HG03439 (cell line): ENCODE data around the gene CDYL2.

Experiments
- ATAC-seq: cut with Tn5 transposase; IDR thresholded peaks from one replicate; pipeline ENCODE4 v1.9.1; 2021; ENCODE audit warnings: mild to moderate bottlenecking, moderate library complexity; ENCODE audit not compliant: unreplicated experiment

The CDYL2 gene

GRCh38 chr16:80710918-80711317 is 93.5 kb downstream of the CDYL2 start:
- ATAC-seq: peak; percentile 77

GRCh38 chr16:80708823-80709222 is 95.6 kb downstream of the CDYL2 start:
- ATAC-seq: no peak

GRCh38 chr16:80707686-80708085 is 96.7 kb downstream of the CDYL2 start:
- ATAC-seq: no peak

DNA sequence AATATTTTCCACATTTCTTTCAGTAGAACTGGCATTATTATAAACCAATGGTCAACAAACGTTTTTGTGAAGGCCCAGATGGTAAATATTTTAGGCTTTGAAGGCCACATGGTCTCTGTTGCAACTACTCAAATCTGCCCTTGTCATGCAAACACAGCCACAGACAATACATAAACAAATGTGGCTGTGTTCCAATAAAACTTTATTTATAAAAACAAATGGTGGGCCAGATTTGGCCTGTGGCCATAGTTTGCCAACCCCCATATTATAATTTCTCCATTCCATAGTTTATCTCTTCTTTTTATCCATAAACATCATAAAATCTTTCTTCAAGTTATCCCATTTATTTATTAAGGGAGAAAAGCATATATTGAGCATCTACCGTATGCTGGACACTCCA is 98.8 kb downstream of the CDYL2 start:
- ATAC-seq: no peak

- no peak for ATAC-seq
These were observed 99.5 kb downstream of the CDYL2 start for GRCh38 chr16:80704751-80705505.

DNA sequence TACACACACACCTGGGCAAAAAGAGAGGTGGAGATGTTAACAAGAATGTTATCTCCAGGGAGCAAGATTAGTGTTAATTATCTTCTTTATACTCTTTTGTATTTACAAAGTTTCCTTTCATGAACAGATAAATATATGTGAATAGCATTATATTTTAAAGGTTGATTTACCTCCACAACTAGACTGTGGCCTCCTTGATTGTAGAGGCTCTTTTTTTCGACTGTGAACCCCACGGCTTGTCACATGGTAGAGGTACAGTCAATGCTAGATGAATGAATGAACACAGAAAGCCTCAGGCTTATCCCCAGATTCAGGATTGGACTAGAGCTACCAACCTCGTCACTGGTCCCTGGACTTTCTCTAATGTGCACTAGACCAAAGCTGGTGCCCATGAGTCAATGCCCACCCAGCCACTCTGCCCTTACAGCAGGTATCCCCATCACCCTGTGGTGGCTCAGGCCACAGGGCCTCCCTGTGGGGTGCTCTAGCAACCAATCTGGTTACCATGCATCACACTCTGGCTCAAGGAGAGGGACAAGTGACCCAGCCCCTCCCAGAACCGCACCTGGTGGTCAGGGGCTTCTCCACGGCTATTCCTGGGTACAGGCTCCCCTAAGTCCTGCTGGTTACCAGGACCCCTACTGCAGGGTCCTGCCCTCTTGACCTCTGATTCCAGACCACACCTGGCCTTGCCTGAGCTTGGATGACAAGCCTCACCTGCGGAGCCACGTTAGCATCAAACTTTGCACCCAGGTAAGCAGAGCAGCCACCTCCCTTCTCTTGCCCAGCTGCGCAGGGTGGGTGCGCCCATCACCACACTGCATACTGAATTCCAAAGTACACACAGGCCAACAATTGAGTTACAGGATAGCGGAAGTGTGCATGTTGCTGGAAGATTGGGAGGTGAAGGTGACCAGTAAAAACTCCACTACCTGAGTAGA is 101.0 kb downstream of the CDYL2 start:
- ATAC-seq: no peak

GRCh38 chr16:80702696-80703095 is 101.7 kb downstream of the CDYL2 start:
- no peak for ATAC-seq

DNA sequence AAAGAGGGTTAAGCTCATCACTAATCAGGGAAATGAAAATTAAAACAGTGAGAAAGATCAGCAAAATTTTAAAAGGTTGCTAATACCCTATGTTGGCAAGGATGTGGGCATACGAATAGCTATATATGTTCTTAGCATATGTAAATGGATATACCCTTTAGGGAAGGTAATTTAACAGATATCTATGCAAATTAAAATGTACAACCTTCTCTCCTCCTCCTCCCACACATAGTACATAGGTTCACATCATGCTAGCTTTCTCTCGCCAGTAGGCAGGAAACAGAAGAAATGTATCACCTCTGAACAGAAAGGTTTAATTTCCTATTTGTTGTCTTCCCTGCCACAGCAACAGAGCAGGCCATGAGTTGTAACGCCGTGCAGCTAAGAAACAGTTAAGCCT is 103.8 kb downstream of the CDYL2 start:
- no peak for ATAC-seq

GRCh38 chr16:80695020-80695419 is 109.4 kb downstream of the CDYL2 start:
- no peak for ATAC-seq

DNA sequence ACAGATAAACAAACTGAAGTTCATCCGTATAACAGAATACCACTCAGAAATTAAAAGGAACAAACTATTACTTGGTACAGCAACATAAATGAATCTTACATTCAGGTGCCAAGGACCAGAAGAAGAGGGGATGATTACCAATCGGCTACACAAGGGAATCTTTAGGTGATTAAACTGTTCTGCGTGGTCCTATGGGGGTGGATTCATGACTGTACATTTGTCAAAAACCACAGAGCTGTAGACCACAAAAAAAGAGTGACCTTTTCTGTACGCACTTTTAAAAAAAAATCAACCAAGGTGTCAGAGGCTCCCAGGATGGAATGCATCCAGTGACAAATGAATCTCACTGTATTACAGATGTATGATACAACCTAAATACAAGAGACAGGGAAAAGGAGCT is 110.8 kb downstream of the CDYL2 start:
- ATAC-seq: no peak

- ATAC-seq: no peak
These were observed 112.1 kb downstream of the CDYL2 start for GRCh38 chr16:80692270-80692669.

GRCh38 chr16:80691111-80691741 is 113.2 kb downstream of the CDYL2 start:
- ATAC-seq: no peak

GRCh38 chr16:80689487-80689886 is 114.9 kb downstream of the CDYL2 start:
- no peak for ATAC-seq

- ATAC-seq: no peak
These were observed 116.8 kb downstream of the CDYL2 start for GRCh38 chr16:80687606-80688005.

GRCh38 chr16:80684906-80685305 is 119.5 kb downstream of the CDYL2 start:
- ATAC-seq: no peak

- no peak for ATAC-seq
These were observed 120.1 kb downstream of the CDYL2 start for GRCh38 chr16:80684136-80684765.

DNA sequence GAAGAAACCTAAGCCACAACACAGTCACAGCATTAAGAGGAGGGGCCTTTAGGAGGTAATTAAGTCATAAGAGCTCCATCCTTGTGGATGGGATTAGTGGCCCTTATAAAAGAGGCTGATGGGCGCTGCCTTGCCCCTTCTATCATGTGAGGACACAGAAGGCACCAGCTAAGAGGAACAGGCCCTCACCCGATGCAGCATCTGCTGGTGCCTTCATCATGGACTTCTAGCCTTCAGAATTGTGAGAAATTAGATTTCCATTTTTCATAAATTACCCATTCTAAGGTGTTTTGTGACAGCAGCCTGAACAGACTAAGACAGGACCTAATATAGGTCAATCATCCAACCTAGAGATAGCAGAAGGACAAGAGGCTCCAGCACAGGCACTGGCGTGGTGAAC is 120.8 kb downstream of the CDYL2 start:
- no peak for ATAC-seq

DNA sequence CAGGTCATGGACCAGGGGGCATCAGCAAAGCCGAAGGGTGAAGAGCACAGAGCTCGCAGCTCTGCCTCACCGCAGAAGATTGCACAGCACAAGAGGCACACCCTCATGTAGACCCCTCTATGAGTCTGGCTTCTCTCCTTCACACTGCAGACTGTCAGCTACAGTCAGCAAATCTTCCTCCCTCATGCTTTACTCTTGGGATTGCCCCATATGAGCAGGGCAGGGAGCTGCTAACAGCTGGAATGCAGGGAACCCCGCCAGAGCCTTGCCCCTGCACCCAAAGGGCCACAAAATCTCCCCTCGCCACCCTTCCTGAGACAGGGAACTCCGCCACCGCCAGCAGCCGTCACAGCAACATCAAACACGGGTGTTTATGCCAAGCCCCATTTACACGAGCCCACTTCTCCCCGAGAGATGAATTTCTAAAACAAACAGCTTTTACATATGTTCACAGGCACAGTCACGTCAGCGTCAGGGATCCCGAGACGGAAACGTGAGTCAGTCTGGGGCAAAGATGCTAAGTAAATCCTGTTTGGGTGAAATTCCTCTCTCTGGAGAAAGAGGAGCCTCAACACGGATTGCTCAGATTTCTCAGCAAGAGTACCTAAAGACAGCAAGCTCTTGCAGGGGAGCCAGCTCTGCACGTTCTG is 121.9 kb downstream of the CDYL2 start:
- no peak for ATAC-seq

DNA sequence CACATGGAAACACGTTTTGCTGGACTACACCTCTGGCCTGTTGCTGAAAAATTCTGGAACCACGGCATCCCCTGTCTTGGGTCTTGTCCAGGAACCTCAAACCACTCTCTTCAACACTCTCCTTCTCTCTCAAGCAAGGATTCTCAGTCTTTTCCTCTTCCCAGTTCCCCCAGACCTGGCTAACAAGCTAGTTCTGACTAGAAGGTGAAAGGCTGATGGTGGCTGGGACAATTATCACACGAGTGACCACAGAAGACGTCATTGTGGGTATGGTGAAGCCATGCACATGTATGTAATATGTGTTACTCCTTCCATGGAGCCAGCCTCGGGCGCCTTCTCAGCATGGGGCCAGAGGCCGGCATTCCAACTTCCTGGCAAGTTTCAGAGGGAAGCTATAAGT is 123.0 kb downstream of the CDYL2 start:
- no peak for ATAC-seq

- ATAC-seq: no peak
These were observed 123.6 kb downstream of the CDYL2 start for GRCh38 chr16:80680839-80681238.

DNA sequence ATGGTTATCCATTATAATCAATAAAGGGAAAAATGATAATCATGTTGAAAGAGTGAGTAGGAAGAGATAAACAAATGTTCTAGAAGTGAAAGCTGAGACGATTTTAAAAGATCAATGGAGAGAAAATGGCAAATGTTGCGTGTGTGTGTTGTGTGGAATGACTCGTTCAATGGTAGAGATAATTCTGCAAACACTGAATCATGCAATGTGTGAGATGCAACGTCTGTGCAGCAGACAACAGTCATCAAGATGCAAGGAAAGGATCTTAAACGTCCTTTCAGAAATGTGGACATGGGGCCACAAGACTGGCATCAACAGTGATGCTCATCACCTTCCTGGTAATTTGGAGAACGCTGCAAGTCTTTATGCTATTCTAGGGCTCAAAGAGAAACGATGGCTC is 124.4 kb downstream of the CDYL2 start:
- ATAC-seq: no peak
